Measurements from ENCODE around the gene FZD10. TPM values are rescaled to one million over a fixed set of nuclear protein-coding genes. Genes with fewer than 3 reads are reported as not detected.

Gene FZD10
- total RNA-seq, 4 donors from 2014 or later, result under 0.01 to 0.39 (median 0.21) TPM

- no peak for DNase-seq (ENCODE audit: low spot score in 2 of 2)
- WGBS, 2 donors, result 69 to 73% methylated on average over 3 to 6 of the region's 6 CpGs
These were observed 39.9 kb downstream of the FZD10 start for GRCh38 chr12:130202201-130202600.

GRCh38 chr12:130203151-130203550 is 40.9 kb downstream of the FZD10 start:
- 49% methylated on average over 11 of the region's 11 CpGs for WGBS, 2 donors
- DNase-seq (ENCODE audit: low spot score in 2 of 2), result no peak
- Histone ChIP-seq H3K27ac (no peak overlapping the region), H3K27me3 (no peaks in the 10 kb centered on the region), H3K9me3 (peaks cover 0 to 32% (median 0%) of the 10 kb centered on the region in 4 donors), H3K36me3 (no peaks in the 10 kb centered on the region), H3K4me1 (no peaks in the 10 kb centered on the region), H3K4me3 (no peak overlapping the region)
- no peak for TF ChIP-seq CTCF (IDR thresholded peaks at IDR 0.05)
- no peak for TF ChIP-seq EP300 (IDR thresholded peaks at IDR 0.05)
- TF ChIP-seq POLR2A (IDR thresholded peaks at IDR 0.05), result no peak

More at GRCh38 chr12:130202201-130202600, 39.9 kb downstream of the FZD10 start:
- TF ChIP-seq CTCF (IDR thresholded peaks at IDR 0.05) (no peak), EP300 (IDR thresholded peaks at IDR 0.05) (no peak), POLR2A (IDR thresholded peaks at IDR 0.05) (no peak)
- peaks cover 0 to 32% (median 0%) of the 10 kb centered on the region in 4 donors for H3K9me3 ChIP-seq
- H3K36me3 ChIP-seq, result no peaks in the 10 kb centered on the region
- no peak overlapping the region for H3K27ac ChIP-seq
- H3K4me1 ChIP-seq, result no peaks in the 10 kb centered on the region
- no peak overlapping the region for H3K4me3 ChIP-seq
- no peaks in the 10 kb centered on the region for H3K27me3 ChIP-seq

- Histone ChIP-seq H3K27ac (no peak overlapping the region), H3K36me3 (no peaks in the 10 kb centered on the region), H3K9me3 (peaks cover 0 to 41% (median 0%) of the 10 kb centered on the region in 4 donors), H3K27me3 (no peaks in the 10 kb centered on the region), H3K4me1 (no peaks in the 10 kb centered on the region), H3K4me3 (no peak overlapping the region)
- 82 to 87% methylated on average over 12 of the region's 12 CpGs for WGBS, 2 donors
- TF ChIP-seq CTCF (IDR thresholded peaks at IDR 0.05) (no peak), POLR2A (IDR thresholded peaks at IDR 0.05) (no peak), EP300 (IDR thresholded peaks at IDR 0.05) (no peak)
- DNase-seq (ENCODE audit: low spot score in 2 of 2), result no peak
These were observed 42.3 kb downstream of the FZD10 start for GRCh38 chr12:130204541-130204953.

- no peak for TF ChIP-seq EP300 (IDR thresholded peaks at IDR 0.05)
- TF ChIP-seq CTCF (IDR thresholded peaks at IDR 0.05), result no peak
- TF ChIP-seq POLR2A (IDR thresholded peaks at IDR 0.05), result no peak
- Histone ChIP-seq H3K27ac (no peak overlapping the region), H3K36me3 (no peaks in the 10 kb centered on the region), H3K4me3 (no peak overlapping the region), H3K27me3 (no peaks in the 10 kb centered on the region), H3K4me1 (no peaks in the 10 kb centered on the region), H3K9me3 (peaks cover 0 to 38% (median 0%) of the 10 kb centered on the region in 4 donors)
- WGBS, 2 donors, result 73 to 77% methylated on average over 6 of the region's 6 CpGs
- DNase-seq (ENCODE audit: low spot score in 2 of 2), result no peak
These were observed 43.2 kb downstream of the FZD10 start for GRCh38 chr12:130205495-130205894.

GRCh38 chr12:130212384-130212989 is 50.2 kb downstream of the FZD10 start:
- peaks cover 0 to 25% (median 0%) of the 10 kb centered on the region in 4 donors for H3K9me3 ChIP-seq
- no peak overlapping the region for H3K4me3 ChIP-seq
- H3K27me3 ChIP-seq, result no peaks in the 10 kb centered on the region
- H3K4me1 ChIP-seq, result no peaks in the 10 kb centered on the region
- H3K36me3 ChIP-seq, result no peaks in the 10 kb centered on the region
- TF ChIP-seq POLR2A (IDR thresholded peaks at IDR 0.05) (no peak), EP300 (IDR thresholded peaks at IDR 0.05) (no peak), CTCF (IDR thresholded peaks at IDR 0.05) (no peak)
- no peak for DNase-seq (ENCODE audit: low spot score in 2 of 2)
- 31 to 57% methylated on average over 9 of the region's 9 CpGs for WGBS, 2 donors
- H3K27ac ChIP-seq, result no peak overlapping the region

Measured in tibial nerve (tissue), 4 donors.